Measurements from ENCODE around the gene TBX19. TPM values are rescaled to one million over a fixed set of nuclear protein-coding genes. Genes with fewer than 3 reads are reported as not detected.

TBX19 gene
- total RNA-seq, 2 donors from 2014 or later = 2.2 to 2.5 TPM

- Histone ChIP-seq H3K27me3 (ENCODE audit: control insufficient read depth, insufficient read depth, low read length, poor library complexity, severe bottlenecking) (no peaks in the 10 kb centered on the region), H3K9me3 (ENCODE audit: control insufficient read depth, low read length) (no peaks in the 10 kb centered on the region), H3K36me3 (ENCODE audit: control insufficient read depth, insufficient read depth, low read length) (no peaks in the 10 kb centered on the region), H3K9ac (ENCODE audit: extremely low read depth, low read length, poor library complexity, severe bottlenecking) (no peak overlapping the region), H3K27ac (ENCODE audit: low read depth, low read length) (no peak overlapping the region), H3K4me1 (ENCODE audit: control insufficient read depth, insufficient read depth, low read length) (no peaks in the 10 kb centered on the region), H3K4me3 (ENCODE audit: low read length) (no peak overlapping the region)
- H3K27me3 Mint-ChIP-seq (ENCODE audit: insufficient read depth) = no peaks in the 10 kb centered on the region
- H3K4me3 Mint-ChIP-seq = no peak overlapping the region
- H3K27ac Mint-ChIP-seq = no peak overlapping the region
- H3K36me3 Mint-ChIP-seq (ENCODE audit: low read depth) = no peaks in the 10 kb centered on the region
- WGBS, 2 experiments (ENCODE audit: insufficient coverage in 1 of 2, insufficient read length in 1 of 2) = 88 to 100% methylated on average over 1 of the region's 1 CpG
- no peaks in the 10 kb centered on the region for H3K4me1 Mint-ChIP-seq
- TF ChIP-seq, protein P1, sequence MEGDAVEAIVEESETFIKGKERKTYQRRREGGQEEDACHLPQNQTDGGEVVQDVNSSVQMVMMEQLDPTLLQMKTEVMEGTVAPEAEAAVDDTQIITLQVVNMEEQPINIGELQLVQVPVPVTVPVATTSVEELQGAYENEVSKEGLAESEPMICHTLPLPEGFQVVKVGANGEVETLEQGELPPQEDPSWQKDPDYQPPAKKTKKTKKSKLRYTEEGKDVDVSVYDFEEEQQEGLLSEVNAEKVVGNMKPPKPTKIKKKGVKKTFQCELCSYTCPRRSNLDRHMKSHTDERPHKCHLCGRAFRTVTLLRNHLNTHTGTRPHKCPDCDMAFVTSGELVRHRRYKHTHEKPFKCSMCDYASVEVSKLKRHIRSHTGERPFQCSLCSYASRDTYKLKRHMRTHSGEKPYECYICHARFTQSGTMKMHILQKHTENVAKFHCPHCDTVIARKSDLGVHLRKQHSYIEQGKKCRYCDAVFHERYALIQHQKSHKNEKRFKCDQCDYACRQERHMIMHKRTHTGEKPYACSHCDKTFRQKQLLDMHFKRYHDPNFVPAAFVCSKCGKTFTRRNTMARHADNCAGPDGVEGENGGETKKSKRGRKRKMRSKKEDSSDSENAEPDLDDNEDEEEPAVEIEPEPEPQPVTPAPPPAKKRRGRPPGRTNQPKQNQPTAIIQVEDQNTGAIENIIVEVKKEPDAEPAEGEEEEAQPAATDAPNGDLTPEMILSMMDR (conservative IDR thresholded peaks at IDR 0.05) = no peak
- DNase-seq = no peak
- H3K9me3 Mint-ChIP-seq = no peaks in the 10 kb centered on the region
Observed at GRCh38 chr1:168279253-168279652, 1.4 kb upstream of the TBX19 start.

- TF ChIP-seq, protein P1 (conservative IDR thresholded peaks at IDR 0.05) = no peak
- no peaks in the 10 kb centered on the region for H3K27me3 Mint-ChIP-seq (ENCODE audit: insufficient read depth)
- H3K9me3 Mint-ChIP-seq = no peaks in the 10 kb centered on the region
- Histone ChIP-seq H3K9me3 (ENCODE audit: control insufficient read depth, low read length) (no peaks in the 10 kb centered on the region), H3K4me3 (ENCODE audit: low read length) (no peak overlapping the region), H3K27ac (ENCODE audit: low read depth, low read length) (no peak overlapping the region), H3K36me3 (ENCODE audit: control insufficient read depth, insufficient read depth, low read length) (no peaks in the 10 kb centered on the region), H3K27me3 (ENCODE audit: control insufficient read depth, insufficient read depth, low read length, poor library complexity, severe bottlenecking) (no peaks in the 10 kb centered on the region), H3K9ac (ENCODE audit: extremely low read depth, low read length, poor library complexity, severe bottlenecking) (no peak overlapping the region), H3K4me1 (ENCODE audit: control insufficient read depth, insufficient read depth, low read length) (no peaks in the 10 kb centered on the region)
- H3K4me3 Mint-ChIP-seq = no peak overlapping the region
- peaks cover 12% of the 10 kb centered on the region for H3K4me1 Mint-ChIP-seq
- no peak for DNase-seq
- H3K36me3 Mint-ChIP-seq (ENCODE audit: low read depth) = no peaks in the 10 kb centered on the region
- 95 to 99% methylated on average over 8 to 11 of the region's 11 CpGs for WGBS, 2 experiments (ENCODE audit: insufficient coverage in 1 of 2, insufficient read length in 1 of 2)
- H3K27ac Mint-ChIP-seq = no peak overlapping the region
Observed at GRCh38 chr1:168281603-168282325, 1.1 kb downstream of the TBX19 start.

GRCh38 chr1:168285521-168285790, 4.8 kb downstream of the TBX19 start:
- H3K4me3 Mint-ChIP-seq = no peak overlapping the region
- peaks cover 12% of the 10 kb centered on the region for H3K4me1 Mint-ChIP-seq
- Histone ChIP-seq H3K27me3 (ENCODE audit: control insufficient read depth, insufficient read depth, low read length, poor library complexity, severe bottlenecking) (no peaks in the 10 kb centered on the region), H3K36me3 (ENCODE audit: control insufficient read depth, insufficient read depth, low read length) (no peaks in the 10 kb centered on the region), H3K4me3 (ENCODE audit: low read length) (no peak overlapping the region), H3K9me3 (ENCODE audit: control insufficient read depth, low read length) (no peaks in the 10 kb centered on the region), H3K4me1 (ENCODE audit: control insufficient read depth, insufficient read depth, low read length) (no peaks in the 10 kb centered on the region), H3K27ac (ENCODE audit: low read depth, low read length) (no peak overlapping the region), H3K9ac (ENCODE audit: extremely low read depth, low read length, poor library complexity, severe bottlenecking) (no peak overlapping the region)
- DNase-seq = no peak
- peak overlapping the region; percentile 19 for H3K27ac Mint-ChIP-seq
- TF ChIP-seq, protein P1 (conservative IDR thresholded peaks at IDR 0.05) = no peak
- no peaks in the 10 kb centered on the region for H3K27me3 Mint-ChIP-seq (ENCODE audit: insufficient read depth)
- no peaks in the 10 kb centered on the region for H3K9me3 Mint-ChIP-seq
- H3K36me3 Mint-ChIP-seq (ENCODE audit: low read depth) = no peaks in the 10 kb centered on the region

Data from endodermal cell (in vitro differentiated cells).